ENCODE results near the gene MXI1.
"Not testable (repeated sequence)": the region's sequence is repeated elsewhere in the genome, so short reads cannot be mapped to it uniquely, and the experiment has no call there.

Gene MXI1

GRCh38 chr10:110244550-110244949 is 37.1 kb downstream of the MXI1 start:
- DNase-seq: no peak

- not testable (repeated sequence) for DNase-seq
Measured at GRCh38 chr10:110247833-110248232, 40.4 kb downstream of the MXI1 start.

GRCh38 chr10:110249489-110249888 is 42.1 kb downstream of the MXI1 start:
- DNase-seq: not testable (repeated sequence)

GRCh38 chr10:110251392-110251791 is 44.0 kb downstream of the MXI1 start:
- DNase-seq: not testable (repeated sequence)

GRCh38 chr10:110252151-110252550 is 44.7 kb downstream of the MXI1 start:
- no peak for DNase-seq

GRCh38 chr10:110254467-110254866 is 47.1 kb downstream of the MXI1 start:
- DNase-seq: no peak

- DNase-seq: no peak
Measured at GRCh38 chr10:110258542-110258941, 51.1 kb downstream of the MXI1 start.

- DNase-seq: no peak
Measured at GRCh38 chr10:110259317-110259716, 51.9 kb downstream of the MXI1 start.

- no peak for DNase-seq
Measured at GRCh38 chr10:110260746-110261477, 53.5 kb downstream of the MXI1 start.

- DNase-seq: no peak
Measured at GRCh38 chr10:110263164-110263563, 55.8 kb downstream of the MXI1 start.

GRCh38 chr10:110265573-110266193 is 58.3 kb downstream of the MXI1 start:
- DNase-seq: no peak

- DNase-seq: no peak
Measured at GRCh38 chr10:110267276-110267675, 59.9 kb downstream of the MXI1 start.

- no peak for DNase-seq
Measured at GRCh38 chr10:110268442-110268841, 61.0 kb downstream of the MXI1 start.

- no peak for DNase-seq
Measured at GRCh38 chr10:110268971-110269370, 61.6 kb downstream of the MXI1 start.

GRCh38 chr10:110269374-110270318 is 62.2 kb downstream of the MXI1 start:
- no peak for DNase-seq

GRCh38 chr10:110272995-110273394 is 65.6 kb downstream of the MXI1 start:
- DNase-seq: not testable (repeated sequence)

- peak; percentile 48 for DNase-seq
Measured at GRCh38 chr10:110273474-110273873, 66.1 kb downstream of the MXI1 start.

GRCh38 chr10:110274072-110274627 is 66.7 kb downstream of the MXI1 start:
- DNase-seq: no peak

GRCh38 chr10:110274647-110275046 is 67.2 kb downstream of the MXI1 start:
- DNase-seq: no peak

- no peak for DNase-seq
Measured at GRCh38 chr10:110275128-110275729, 67.8 kb downstream of the MXI1 start.

GRCh38 chr10:110276603-110277002 is 69.2 kb downstream of the MXI1 start:
- no peak for DNase-seq

- no peak for DNase-seq
Measured at GRCh38 chr10:110277591-110277990, 70.2 kb downstream of the MXI1 start.

Data from right forelimb (tissue), 1 donor.